HEK293T (cell line): Measurements from ENCODE around the gene SGIP1.

Experiments
- PKNOX1 ChIP-seq: fragments of 450-650 bp; IDR thresholded peaks from 2 replicates; pipeline ENCODE4 v1.6.1; 2016
- ZNF384 ChIP-seq: fragments of 450-650 bp; IDR thresholded peaks from 2 replicates; pipeline ENCODE4 v1.6.1; 2016

- TF ChIP-seq ZNF384 (no peak), PKNOX1 (no peak)
Measured at GRCh38 chr1:66528580-66528979, 5.4 kb upstream of the SGIP1 start.
